Measurements from ENCODE around the gene CCDC158.
A peak's percentile ranks its signal among the peaks of the same experiment; 100 is the strongest.
"Not testable (repeated sequence)": the region's sequence is repeated elsewhere in the genome, so short reads cannot be mapped to it uniquely, and the experiment has no call there.

The CCDC158 gene

GRCh38 chr4:76429636-76430035 is 8.7 kb upstream of the CCDC158 start:
- no peak for DNase-seq

DNA sequence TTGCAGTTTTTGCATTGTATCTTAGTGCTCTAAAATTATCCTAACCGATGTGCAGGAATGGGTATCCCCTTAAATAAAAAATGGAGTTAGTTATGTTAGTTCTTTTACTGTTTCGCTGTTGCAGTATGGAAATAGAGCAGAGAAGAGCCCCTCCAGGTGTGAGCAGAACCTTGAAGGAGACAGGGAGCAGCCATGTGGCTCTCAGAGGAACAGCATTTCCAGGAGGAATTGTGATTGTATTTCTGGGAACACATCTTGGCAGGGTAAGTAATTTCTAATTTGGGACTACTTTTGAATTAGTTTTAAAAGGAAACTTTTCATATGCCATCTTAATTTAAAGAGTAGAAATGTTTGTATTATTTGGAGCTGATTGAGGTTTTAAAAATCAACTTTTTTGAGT is 5.3 kb upstream of the CCDC158 start:
- DNase-seq: no peak

DNA sequence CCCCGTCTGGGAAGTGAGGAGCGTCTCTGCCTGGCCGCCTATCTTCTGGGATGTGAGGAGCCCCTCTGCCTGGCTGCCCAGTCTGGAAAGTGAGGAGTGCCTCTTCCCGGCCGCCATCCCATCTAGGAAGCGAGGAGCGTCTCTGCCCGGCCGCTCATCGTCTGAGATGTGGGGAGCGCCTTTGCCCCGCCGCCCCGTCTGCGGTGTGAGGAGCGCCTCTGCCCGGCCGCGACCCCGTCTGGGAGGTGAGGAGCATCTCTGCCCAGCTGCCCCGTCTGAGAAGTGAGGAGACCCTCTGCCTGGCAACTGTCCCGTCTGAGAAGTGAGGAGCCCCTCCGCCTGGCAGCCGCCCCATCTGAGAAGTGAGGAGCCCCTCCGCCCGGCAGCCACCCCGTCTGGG is 2.2 kb upstream of the CCDC158 start:
- not testable (repeated sequence) for DNase-seq

DNA sequence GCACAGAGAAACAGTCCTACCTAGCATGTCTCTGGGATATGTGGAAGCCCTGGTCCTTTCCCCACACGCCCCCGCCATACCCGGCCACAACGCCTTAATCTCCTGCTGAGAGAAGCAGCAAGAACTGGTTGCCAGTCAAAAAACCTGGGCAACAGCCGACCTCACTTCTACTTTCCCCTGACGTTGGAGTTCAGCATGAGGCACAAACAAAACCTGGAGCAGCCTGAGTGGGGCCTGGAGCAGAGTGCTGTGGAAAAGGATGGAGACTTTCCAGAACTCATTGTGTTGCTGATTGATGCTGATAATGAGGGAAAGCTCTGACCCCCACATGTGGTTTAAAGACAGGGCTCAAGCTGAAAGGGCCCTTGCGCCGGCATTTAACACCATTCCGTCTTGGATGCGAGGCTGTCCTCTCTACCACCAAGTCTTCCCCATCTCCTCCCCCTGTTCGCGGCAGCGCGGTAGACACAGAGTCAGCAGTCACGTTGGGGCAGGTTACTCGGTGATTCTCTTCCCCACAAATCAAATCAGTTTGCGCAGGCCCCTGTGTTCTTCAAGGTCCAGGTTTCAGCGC is 666 bp downstream of the CCDC158 start:
- no peak for DNase-seq

DNA sequence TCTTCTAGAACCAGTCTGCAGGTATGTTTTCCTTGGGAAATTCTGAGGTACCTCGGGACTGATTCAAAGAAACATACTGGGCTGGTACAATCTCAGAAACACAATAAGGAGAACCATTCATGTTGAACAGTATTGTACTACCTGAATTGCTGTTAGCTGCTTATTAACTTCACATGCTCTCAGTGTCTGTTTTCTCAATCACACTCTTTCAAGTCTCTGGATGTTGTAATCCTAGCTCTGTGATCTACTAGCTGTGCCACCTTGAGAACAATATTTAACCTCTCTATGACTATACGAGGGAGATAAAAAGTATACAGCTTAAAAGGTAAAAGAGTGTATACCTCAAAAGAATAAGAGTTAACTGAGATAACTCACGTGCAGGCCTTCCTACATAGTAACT is 10.3 kb downstream of the CCDC158 start:
- DNase-seq: no peak

DNA sequence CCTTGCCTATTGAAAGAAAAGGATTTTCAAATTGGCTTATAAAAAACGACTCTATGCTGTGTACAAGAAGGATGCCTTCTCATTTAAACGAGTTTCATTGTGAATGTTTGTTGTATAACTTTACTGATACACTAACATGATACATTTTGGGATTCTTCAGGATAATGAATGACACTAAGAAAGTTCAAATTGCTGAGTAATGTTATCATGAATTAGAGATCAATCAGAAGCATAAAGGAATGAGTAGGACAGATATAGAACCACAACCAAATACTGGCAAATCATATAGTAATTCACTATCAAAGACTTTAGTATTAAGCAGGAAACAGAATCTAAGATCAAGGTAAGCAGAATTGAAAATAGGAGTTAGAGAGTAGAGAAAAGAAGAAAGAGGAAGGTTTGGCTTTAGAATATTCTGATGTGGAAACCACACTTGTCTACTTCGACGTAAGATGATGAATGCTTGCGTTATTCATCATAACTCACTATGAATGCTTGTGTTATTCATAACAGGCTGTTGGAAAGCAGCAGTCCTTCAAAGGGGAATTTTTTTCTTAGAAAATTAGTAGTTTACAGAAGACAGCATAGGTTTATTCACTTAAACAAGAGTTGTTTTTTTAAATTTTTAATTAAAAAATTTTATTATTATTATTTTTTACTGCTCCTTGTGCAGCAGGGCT is 13.4 kb downstream of the CCDC158 start:
- no peak for DNase-seq

GRCh38 chr4:76406081-76406480 is 14.9 kb downstream of the CCDC158 start:
- DNase-seq: no peak

GRCh38 chr4:76401654-76402053 is 19.3 kb downstream of the CCDC158 start:
- no peak for DNase-seq

GRCh38 chr4:76388160-76388908 is 32.6 kb downstream of the CCDC158 start:
- DNase-seq: no peak

- DNase-seq: no peak
Measured at GRCh38 chr4:76386566-76387305, 34.2 kb downstream of the CCDC158 start.

DNA sequence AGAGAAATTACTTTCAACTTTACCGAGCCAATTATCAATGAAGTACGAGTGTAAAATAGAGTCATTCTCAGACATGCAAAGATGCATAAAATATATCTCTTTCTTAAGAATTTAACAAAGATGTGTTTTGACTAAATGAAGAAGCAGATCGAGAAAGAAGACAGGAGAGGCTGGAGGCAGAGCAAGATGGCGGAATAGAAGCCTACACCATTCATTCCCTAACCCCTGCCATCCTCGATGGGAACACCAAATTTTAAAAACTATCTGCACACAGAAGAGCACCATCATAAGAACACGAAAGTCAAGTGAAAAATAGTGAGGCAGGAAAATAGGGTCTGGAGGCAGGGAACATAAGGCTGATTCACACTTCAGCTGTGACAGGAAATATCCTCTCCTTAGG is 35.0 kb downstream of the CCDC158 start:
- no peak for DNase-seq

GRCh38 chr4:76384052-76384451 is 36.9 kb downstream of the CCDC158 start:
- DNase-seq: no peak

DNA sequence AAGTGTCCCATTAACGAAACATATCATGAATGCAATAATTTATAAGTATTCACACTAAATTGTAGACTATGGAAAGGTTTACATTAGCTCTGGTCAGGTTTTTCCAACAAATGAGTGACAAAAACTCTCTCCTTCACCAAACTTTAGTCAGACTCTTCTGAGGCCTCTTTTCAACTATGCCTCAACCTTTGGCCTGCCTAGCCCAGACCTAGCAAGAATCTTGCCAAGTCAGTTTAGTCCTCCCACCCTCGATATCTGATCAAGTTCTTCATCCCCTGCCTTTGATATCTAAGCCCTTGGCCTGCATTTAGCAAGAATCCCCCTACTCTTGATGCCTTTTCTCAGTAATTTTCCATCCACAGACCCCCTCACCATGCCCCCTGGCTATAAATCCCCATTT is 37.9 kb downstream of the CCDC158 start:
- no peak for DNase-seq

DNA sequence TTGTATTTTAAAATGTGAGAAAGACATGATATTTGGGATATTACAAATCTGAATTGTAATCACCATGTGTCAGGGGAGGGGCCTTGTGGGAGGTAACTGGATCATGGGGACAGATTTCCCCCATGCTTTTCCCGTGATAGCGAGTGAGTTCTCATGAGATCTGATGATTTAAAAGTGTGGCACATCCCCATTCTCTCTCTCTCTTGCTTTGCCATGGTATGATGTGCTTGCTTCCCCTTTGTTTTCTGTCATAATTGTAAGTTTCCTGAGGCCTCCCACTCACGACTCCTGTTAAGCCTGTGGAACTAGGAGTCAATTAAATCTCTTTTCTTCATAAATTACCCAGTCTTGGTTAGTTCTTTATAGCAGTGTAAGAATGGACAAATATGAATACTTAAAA is 39.0 kb downstream of the CCDC158 start:
- no peak for DNase-seq

GRCh38 chr4:76380561-76380960 is 40.4 kb downstream of the CCDC158 start:
- DNase-seq: no peak

DNA sequence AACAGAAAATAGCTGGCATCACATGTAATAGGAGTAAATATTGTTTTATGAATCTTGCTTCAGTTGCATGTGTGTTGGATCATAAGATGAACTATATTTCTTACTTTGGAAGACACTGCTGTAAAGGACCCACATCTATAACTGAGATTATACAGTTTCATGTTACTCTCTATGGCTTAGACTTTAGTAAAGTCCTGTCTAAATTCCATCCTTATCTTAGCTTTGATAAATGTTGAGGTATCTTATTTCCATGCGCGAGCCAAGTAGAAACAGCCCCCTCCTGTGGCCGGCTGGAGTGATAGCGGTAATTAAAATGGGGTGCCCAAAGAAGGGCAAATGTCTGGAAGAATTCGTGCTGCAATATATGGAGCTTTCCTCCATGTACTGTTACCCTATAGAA is 43.0 kb downstream of the CCDC158 start:
- DNase-seq: peak; percentile 8 to 45

GRCh38 chr4:76377481-76377901 is 43.5 kb downstream of the CCDC158 start:
- no peak for DNase-seq

GRCh38 chr4:76376534-76376933 is 44.4 kb downstream of the CCDC158 start:
- no peak for DNase-seq

DNA sequence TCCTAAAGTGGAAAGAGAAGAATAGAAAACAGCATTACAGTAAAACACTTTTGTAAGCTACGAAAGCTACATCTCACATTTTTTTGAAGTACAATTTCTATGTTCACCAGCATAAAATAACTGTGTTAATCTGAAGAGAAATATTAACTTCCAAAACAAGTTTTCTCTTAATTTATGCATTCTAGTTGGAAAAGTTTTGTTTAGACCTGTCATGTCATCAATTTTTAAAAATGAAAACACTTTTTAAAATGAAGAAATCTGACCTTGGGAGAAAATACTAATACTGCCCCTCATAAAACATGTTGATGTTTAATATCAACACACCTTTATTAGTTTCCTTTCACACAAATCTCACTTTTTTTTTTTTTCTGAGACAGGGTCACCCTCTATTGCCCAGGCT is 45.2 kb downstream of the CCDC158 start:
- DNase-seq: no peak

DNA sequence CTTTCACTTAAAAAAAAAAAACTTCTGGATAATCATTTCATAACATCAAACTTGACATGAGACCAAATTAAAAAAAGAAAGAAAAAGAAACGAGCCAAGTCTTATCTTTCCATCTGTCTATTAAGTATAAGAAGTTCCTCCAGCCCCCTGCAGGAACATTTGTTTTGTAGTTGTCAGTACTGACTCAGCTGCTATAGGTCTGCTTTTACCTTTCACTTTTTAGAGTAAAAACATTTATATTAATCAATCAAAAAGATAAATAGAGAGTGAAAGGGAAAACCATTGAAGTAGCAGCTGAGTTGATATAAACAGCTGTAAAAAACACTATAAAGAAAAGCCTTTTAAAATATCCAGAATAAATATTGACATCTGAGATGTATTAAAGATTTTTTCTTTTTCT is 46.1 kb downstream of the CCDC158 start:
- DNase-seq: peak in 1 of 2 donors; percentile 3

- DNase-seq: no peak
Measured at GRCh38 chr4:76373919-76374552, 46.9 kb downstream of the CCDC158 start.

DNA sequence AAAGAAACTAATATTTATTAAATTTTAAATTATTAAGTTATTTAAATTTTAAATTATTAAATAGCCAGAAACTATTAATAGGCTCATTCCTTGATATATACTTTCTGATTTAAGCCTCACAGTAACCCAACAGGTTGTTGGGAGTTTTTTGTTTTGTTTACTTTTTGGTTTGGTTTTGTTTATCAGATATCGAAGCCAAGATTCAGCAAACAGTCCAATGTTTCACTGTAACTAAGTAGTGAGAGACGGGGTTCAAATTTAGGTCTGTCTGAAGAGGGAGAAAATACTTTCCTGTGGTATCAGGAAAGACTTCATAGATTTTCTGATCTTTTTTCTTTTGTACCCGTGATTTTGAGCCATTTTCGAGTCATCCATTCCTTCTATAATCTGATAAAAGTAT is 54.2 kb downstream of the CCDC158 start:
- no peak for DNase-seq

GRCh38 chr4:76365636-76366035 is 55.3 kb downstream of the CCDC158 start:
- no peak for DNase-seq
